HG02981 (cell line): ENCODE measurements around the gene SNRPA1.

ENCODE experiments used
- ATAC-seq: cut with Tn5 transposase; IDR thresholded peaks from one replicate; pipeline ENCODE4 v1.9.1; 2021; ENCODE audit warnings: mild to moderate bottlenecking, moderate library complexity; ENCODE audit not compliant: unreplicated experiment

Gene SNRPA1

DNA sequence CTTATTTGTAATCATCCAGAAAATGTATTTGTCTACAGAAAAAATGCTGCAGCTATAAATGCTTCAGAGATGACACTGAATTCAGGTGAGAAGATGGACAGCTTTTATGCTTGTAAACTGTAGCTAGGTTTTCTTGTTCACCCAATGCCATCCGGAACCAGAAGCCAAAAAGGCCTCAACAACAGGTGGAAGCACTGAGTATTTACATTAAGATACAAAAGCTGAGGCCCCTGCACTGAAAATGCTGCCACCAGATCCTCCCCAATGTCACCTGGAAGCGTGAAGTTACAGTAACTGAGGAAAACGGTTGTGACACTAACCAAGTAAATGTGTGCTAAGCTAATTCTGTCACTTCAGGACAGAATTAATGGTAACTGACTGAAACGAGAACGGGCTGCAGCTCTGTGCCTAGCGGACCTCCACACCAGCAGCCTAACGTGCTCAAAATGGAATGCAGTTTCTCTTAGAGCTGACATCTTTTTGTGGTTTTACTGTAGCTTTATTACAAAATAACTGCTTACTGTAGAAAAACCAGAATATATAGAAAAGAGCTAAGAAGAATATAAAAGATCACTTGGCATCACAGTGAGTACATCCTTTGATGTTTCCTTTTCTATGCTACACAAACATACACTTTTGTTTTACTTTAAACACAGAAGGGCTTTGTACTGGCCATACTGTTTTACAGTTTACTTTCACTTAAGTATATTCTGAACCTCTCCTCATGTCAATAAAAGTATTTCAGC lies 50.8 kb downstream of the SNRPA1 start:
- no peak for ATAC-seq

DNA sequence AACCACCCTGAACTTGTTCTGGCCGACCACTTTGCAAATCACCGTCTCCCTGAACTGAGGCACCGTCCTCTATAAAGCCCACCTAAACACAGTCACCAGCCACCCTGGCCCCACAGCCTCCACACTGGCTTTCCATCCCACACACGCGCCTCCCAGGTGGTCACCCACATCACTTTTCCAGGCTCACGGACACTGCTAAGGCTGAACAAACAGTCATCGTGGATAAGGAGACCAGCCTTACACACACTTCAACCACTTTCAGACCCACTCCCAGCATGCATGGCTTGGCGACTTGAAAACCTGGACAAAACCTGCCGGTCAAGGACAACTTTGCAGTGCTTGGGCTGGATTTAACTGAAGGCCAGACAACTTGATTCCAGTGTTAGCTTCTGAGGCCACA lies 51.6 kb downstream of the SNRPA1 start:
- no peak for ATAC-seq

DNA sequence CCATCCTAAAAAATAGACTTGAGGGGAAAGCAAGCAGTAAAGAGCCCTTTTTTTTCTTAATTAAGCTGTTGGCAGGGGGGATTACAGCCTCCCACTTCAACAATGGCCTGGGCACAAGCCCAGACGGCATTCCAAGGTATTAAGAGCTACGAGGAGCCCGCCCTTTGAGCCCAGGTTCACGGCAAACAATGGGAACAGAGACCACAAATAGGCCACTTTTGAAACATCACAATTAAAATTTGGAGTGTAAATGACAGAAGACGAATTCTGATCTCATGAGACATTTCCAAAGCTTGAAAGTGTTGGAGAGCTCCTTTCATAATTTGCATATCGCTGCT lies 52.1 kb downstream of the SNRPA1 start:
- no peak for ATAC-seq

DNA sequence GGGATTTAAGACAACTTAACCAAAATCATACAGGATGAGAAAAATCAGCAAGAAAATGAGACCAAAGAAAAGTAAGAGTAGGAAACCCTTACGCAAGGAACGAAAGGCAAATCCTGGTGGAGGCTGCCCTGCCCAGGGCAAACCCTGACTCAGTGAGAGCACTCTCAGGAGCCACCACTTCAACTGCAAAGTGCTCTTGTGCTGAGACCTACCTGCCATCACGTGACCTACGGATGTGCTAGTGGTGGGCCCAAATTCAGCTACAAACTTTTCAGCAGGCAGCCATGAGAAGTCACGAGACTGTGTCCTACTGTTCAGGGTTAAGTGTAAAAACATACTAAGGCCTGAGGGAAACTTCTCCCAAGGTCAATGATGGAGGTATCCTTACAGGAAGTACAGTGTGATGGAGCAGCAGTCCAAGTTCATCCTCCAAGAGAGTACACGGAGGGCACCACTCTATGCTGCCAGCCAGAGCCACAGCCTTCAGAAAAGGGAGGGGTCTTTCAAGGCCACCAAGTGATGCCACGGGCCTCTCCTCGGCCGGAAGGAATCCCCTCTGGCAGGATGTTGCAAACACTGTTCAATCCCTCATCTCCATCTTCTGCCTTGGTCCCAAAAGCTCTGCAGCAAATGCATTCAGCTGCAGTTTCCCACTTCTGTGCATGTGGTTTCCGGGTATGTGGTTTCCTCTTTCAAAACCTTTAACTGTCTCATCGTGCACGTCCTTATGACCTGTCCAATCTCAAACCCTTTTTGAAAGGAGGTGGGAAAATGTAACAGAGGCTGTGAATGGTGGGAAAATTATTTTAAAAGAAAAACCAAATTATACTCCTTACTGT lies 52.7 kb downstream of the SNRPA1 start:
- ATAC-seq, result peak; percentile 84

DNA sequence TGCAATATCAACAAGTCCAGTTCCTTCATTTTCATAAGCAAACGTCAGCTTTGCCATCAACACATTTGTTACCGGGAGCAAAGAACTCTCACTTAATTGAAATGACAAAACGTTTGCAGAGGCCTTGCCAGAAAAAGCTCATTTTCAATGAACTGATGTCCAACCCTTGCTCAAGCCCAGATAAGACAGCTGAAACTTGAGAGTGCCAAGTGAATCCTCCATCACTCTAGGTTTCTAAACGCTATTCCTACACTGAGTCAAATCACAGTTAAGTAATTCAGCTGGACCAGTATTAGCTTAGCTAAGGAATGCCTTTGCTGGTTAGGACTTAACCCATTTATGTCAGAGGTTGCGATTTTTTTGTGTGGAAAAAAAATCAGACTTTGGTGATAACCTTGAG lies 54.7 kb downstream of the SNRPA1 start:
- no peak for ATAC-seq

DNA sequence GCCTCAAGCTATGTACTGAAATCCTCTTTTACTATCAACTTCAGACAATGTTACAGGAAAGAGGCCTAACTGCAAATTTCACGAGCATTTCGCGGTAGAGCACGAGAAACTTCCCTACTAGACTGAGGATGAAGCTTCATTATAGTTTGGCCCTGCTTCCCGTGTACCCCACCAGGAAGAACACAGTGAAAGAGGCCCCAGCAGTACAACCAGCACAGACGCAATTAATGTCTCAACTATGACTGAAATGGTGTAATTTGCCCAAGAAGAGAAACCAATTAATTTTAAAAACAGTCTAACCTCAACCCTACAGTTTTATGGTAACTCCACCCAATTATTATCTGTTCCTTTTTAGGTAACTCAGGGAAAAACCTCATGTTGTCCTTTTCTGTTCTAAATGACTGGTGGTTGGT lies 55.3 kb downstream of the SNRPA1 start:
- no peak for ATAC-seq

DNA sequence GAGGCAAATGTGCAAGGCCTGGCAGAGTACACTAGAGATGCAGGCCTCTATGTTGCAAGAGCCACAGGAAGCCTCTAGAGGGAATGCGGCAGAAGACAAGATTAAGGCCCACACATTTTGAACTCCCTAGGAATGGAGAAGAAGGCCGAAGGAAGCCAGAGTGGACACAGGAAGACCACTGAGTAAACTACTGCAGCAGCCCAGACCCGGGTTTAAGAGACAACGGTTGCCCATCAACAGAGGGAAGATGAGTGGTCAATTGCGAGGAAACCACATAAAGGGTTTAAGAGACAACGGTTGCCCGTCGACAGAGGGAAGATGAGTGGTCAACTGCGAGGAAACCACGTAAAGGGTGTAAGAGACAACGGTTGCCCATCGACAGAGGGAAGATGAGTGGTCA lies 57.8 kb downstream of the SNRPA1 start:
- ATAC-seq, result no peak

DNA sequence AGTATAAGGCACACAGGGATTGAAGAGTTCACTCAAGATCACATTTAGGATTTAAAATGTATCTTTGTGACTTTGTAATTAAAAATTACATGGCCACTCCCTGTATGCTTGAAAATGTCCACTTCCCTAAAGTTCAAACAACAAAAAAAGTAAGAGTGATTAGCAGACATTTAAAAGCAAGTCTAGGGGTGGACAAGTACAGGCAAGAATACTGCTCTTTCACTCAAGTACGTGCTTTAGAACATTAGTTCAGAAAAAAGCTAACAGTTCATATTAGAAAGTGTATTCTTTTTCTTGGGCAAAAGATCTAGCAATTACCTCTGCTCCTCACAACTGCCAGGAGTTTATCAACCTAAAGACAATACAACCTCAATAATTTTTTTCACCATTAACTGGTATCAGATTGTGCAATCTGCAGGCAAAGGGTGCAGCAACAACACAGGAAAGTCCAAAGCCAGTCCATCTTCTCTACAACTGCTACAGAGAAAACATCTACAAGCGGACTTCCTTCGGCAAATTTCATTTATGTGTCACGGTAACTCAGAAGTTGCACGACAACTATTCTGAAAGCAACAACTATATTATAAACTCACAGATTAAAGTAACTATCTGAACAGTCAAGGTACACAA lies 61.3 kb downstream of the SNRPA1 start:
- ATAC-seq, result no peak

DNA sequence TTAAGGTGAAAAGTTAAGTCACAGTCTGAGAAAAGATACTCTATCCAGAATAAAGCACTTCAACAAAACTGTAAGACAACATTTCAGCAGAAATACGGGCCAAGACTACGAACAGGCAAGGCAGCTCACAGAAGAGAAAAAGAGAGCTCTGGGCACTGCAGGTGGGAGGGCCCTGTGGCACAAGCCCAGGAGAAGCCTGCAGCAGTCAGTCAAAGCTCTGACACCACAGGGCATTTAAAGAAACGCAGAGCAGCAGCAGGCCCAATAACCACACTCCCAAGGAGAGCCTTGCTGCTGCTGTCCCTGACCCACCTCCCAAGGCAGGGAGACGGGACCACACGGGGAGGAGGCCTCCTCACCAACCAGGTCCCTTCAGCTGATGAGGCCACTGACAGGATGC lies 62.4 kb downstream of the SNRPA1 start:
- ATAC-seq, result no peak
